HepG2 (cell line): ENCODE data around the gene STK4. TPM values are rescaled to one million over a fixed set of nuclear protein-coding genes. Genes with fewer than 3 reads are reported as not detected.

Source experiments
- ATAC-seq: fragments of 200-7000 bp; cut with Tn5 transposase; 3 replicates; pipeline ENCODE4 v1.9.1; 2020; ENCODE audit warnings: mild to moderate bottlenecking, moderate library complexity
- BruUV-seq: library from RNA; stranded (reverse); fragments of 400-500 nt; replicated peaks from 2 replicates; lab custom pipeline; 2021; lab: Mats Ljungman, UMichigan
- CTCF ChIA-PET: fragments of 300-600 bp; formaldehyde crosslinking; extraction: SDS; loops from one replicate; lab custom pipeline; 2021; ENCODE audit warnings: low total read pairs, inconsistent platforms, low intra/inter-chr PET ratio; lab: Yijun Ruan, JAX
- POLR2A ChIA-PET: fragments of 350-600 bp; sonication (Branson Sonifier 250); formaldehyde crosslinking; loops from one replicate; lab custom pipeline; 2020; ENCODE audit warnings: antibody characterized with exemption, inconsistent platforms; lab: Yijun Ruan, JAX
- DNase-seq: peaks from one replicate; pipeline ENCODE4 v3.0.0-alpha.2; 2015; ENCODE audit warnings: low spot score
- FAIRE-seq: peaks from 3 replicates; lab custom pipeline; 2011; peaks lifted over from hg19 to GRCh38; lab: Jason Lieb, UNC
- H2AFZ ChIP-seq: one replicate; pipeline ENCODE4 v1.6.1; 2011; ENCODE audit warnings: low read length, inconsistent platforms
- H3K27ac ChIP-seq: fragments of 300-600 bp; 3 replicates; pipeline ENCODE4 v1.8.0; 2011; ENCODE audit warnings: mixed run types, mild to moderate bottlenecking, mixed read lengths, low read length, inconsistent platforms; ENCODE audit not compliant: insufficient read depth; ENCODE audit errors: extremely low read length
- H3K27me3 ChIP-seq, 2 experiments: fragments of 200-600 bp in 1 of 2; 2 replicates in 1 of 2; 3 replicates in 1 of 2; pipeline versions ENCODE4 v1.6.0 to v1.8.0; 2011; ENCODE audit warnings: low read length in 2 of 2, mild to moderate bottlenecking in 2 of 2, moderate library complexity in 2 of 2, inconsistent platforms in 1 of 2; ENCODE audit not compliant: insufficient read depth in 2 of 2, control insufficient read depth in 1 of 2
- H3K36me3 ChIP-seq, 2 experiments: fragments of 200-600 bp in 1 of 2; replicated peaks in 1 of 2; 2 replicates in 1 of 2; 3 replicates in 1 of 2; pipeline versions ENCODE4 v1.5.1 to v1.8.0; 2011; ENCODE audit warnings: low read length in 2 of 2, inconsistent platforms in 1 of 2; ENCODE audit not compliant: insufficient read depth in 2 of 2, control insufficient read depth in 1 of 2
- H3K4me1 ChIP-seq: 2 replicates; pipeline ENCODE4 v1.5.1; 2012; ENCODE audit warnings: low read length, inconsistent platforms; ENCODE audit not compliant: insufficient read depth
- H3K4me2 ChIP-seq: 2 replicates; pipeline ENCODE4 v1.6.0; 2011; ENCODE audit warnings: low read depth, low read length, inconsistent platforms
- H3K4me3 ChIP-seq, 3 experiments: fragments of 200-600 bp in 1 of 3; sonication (generic), shearing (Covaris generic) in 1 of 3; replicated peaks in 1 of 3; 2 replicates each; pipeline ENCODE4 v1.5.1; 2011 to 2016; ENCODE audit warnings: low read length in 3 of 3, inconsistent platforms in 2 of 3, low read depth in 2 of 3, mild to moderate bottlenecking in 2 of 3, control low read depth in 1 of 3, mixed read lengths in 1 of 3; ENCODE audit not compliant: insufficient read depth in 1 of 3
- H3K79me2 ChIP-seq: one replicate; pipeline ENCODE4 v1.6.1; 2011; ENCODE audit warnings: low read length, inconsistent platforms; ENCODE audit not compliant: insufficient read depth
- H3K9ac ChIP-seq: 2 replicates; pipeline ENCODE4 v1.6.0; 2011; ENCODE audit warnings: mild to moderate bottlenecking, low read depth, low read length, inconsistent platforms; ENCODE audit not compliant: insufficient read depth
- H3K9me3 ChIP-seq: 2 replicates; pipeline ENCODE4 v1.5.1; 2012; ENCODE audit warnings: mild to moderate bottlenecking, low read length
- H4K20me1 ChIP-seq: 2 replicates; pipeline ENCODE4 v1.6.0; 2011; ENCODE audit warnings: inconsistent platforms, mild to moderate bottlenecking, low read length, moderate library complexity; ENCODE audit not compliant: insufficient read depth
- CHD4 ChIP-seq: fragments of 200-600 bp; sonication (generic); IDR thresholded peaks from 2 replicates; pipeline ENCODE4 v1.7.0; 2017; ENCODE audit warnings: mild to moderate bottlenecking, low read length, borderline replicate concordance
- FOXP1 ChIP-seq, 2 experiments: fragments of 450-650 bp in 1 of 2; IDR thresholded peaks; 2 replicates each; pipeline ENCODE4 v1.6.1; 2017 to 2018; ENCODE audit warnings: antibody characterized with exemption in 1 of 2
- HOXA5 ChIP-seq: sonication (generic); formaldehyde crosslinking; IDR thresholded peaks from 2 replicates; pipeline ENCODE4 v1.4.0; 2020; ENCODE audit warnings: missing genetic modification reagents
- HOXA9 ChIP-seq: sonication (generic); formaldehyde crosslinking; IDR thresholded peaks from 2 replicates; pipeline ENCODE4 v1.8.1; 2022; ENCODE audit warnings: missing genetic modification reagents, mild to moderate bottlenecking, moderate library complexity, borderline replicate concordance
- KAT2B ChIP-seq: fragments of 150-350 bp; IDR thresholded peaks from 2 replicates; pipeline ENCODE4 v1.6.1; 2014; ENCODE audit warnings: low read depth, low read length, borderline replicate concordance
- NCOA5 ChIP-seq: sonication (generic); formaldehyde crosslinking; IDR thresholded peaks from 2 replicates; pipeline ENCODE4 v1.4.0; 2020; ENCODE audit warnings: missing genetic modification reagents
- NR1H2 ChIP-seq: sonication (generic); formaldehyde crosslinking; IDR thresholded peaks from 2 replicates; pipeline ENCODE4 v1.8.1; 2022; ENCODE audit warnings: low read depth, missing genetic modification reagents, borderline replicate concordance
- POLR2A ChIP-seq, 2 experiments: IDR thresholded peaks; 2 replicates each; pipeline ENCODE4 v1.6.1; 2011; ENCODE audit warnings: low read depth in 2 of 2, low read length in 2 of 2, mild to moderate bottlenecking in 1 of 2, moderate library complexity in 1 of 2; ENCODE audit not compliant: insufficient read depth in 1 of 2
- RBM22 ChIP-seq: fragments of 200-400 bp; formaldehyde crosslinking; optimal IDR thresholded peaks from 2 replicates; pipeline ENCODE3; 2017; ENCODE audit warnings: mild to moderate bottlenecking, low read length, moderate library complexity
- SCMH1 ChIP-seq: sonication (generic); formaldehyde crosslinking; IDR thresholded peaks from 2 replicates; pipeline ENCODE4 v1.9.0; 2021; ENCODE audit warnings: missing genetic modification reagents, mild to moderate bottlenecking, borderline replicate concordance
- SMAD3 ChIP-seq: sonication (generic); formaldehyde crosslinking; IDR thresholded peaks from 2 replicates; pipeline ENCODE4 v1.4.0; 2020; ENCODE audit warnings: missing genetic modification reagents
- SRSF1 ChIP-seq: fragments of 200-400 bp; formaldehyde crosslinking; optimal IDR thresholded peaks from 2 replicates; pipeline ENCODE3; 2017; ENCODE audit warnings: mild to moderate bottlenecking, low read depth, low read length, moderate library complexity
- TCF12 ChIP-seq, 2 experiments: fragments of 450-650 bp in 1 of 2; sonication (generic) in 1 of 2; formaldehyde crosslinking in 1 of 2; IDR thresholded peaks; 2 replicates each; pipeline versions ENCODE4 v1.6.1 to v1.8.0; 2017 to 2022; ENCODE audit warnings: antibody characterized with exemption in 1 of 2, mild to moderate bottlenecking in 1 of 2, missing genetic modification reagents in 1 of 2, moderate library complexity in 1 of 2
- YEATS2 ChIP-seq: sonication (generic); formaldehyde crosslinking; IDR thresholded peaks from 2 replicates; pipeline ENCODE4 v1.4.0; 2020; ENCODE audit warnings: missing genetic modification reagents, borderline replicate concordance
- YY1 ChIP-seq: IDR thresholded peaks from 2 replicates; pipeline ENCODE4 v1.6.1; 2011; ENCODE audit warnings: low read length, low read depth, moderate library complexity, mild to moderate bottlenecking; ENCODE audit not compliant: insufficient read depth, insufficient replicate concordance
- ZBTB38 ChIP-seq: sonication (generic); formaldehyde crosslinking; IDR thresholded peaks from 2 replicates; pipeline ENCODE4 v1.5.1; 2020; ENCODE audit warnings: mild to moderate bottlenecking, missing genetic modification reagents
- ZBTB7A ChIP-seq: sonication (generic); formaldehyde crosslinking; IDR thresholded peaks from 2 replicates; pipeline ENCODE4 v1.8.0; 2022; ENCODE audit warnings: mild to moderate bottlenecking, missing genetic modification reagents
- ZNF567 ChIP-seq: sonication (generic); formaldehyde crosslinking; IDR thresholded peaks from 2 replicates; pipeline ENCODE4 v1.8.1; 2023; ENCODE audit warnings: mild to moderate bottlenecking, missing genetic modification reagents, borderline replicate concordance
- ZNF644 ChIP-seq: IDR thresholded peaks from 2 replicates; pipeline ENCODE4 v1.6.1; 2016; ENCODE audit warnings: low read depth
- ZNF713 ChIP-seq: sonication (generic); formaldehyde crosslinking; IDR thresholded peaks from 2 replicates; pipeline ENCODE4 v1.4.0; 2020; ENCODE audit warnings: mild to moderate bottlenecking, missing genetic modification reagents
- WGBS: methylation state at CpG from one replicate; pipeline ENCODE4 v1.1.6; 2017; ENCODE audit warnings: low lambda C conversion rate; 5-methylcytosine and 5-hydroxymethylcytosine counted together
- in situ Hi-C: cut with HindIII; loops from 2 replicates; pipeline ENCODE4 v1.10.0; 2017; ENCODE audit warnings: low pct_unique_long_range_greater_than_20kb; ENCODE audit not compliant: extremely low pct_ligation_motif_present
- intact Hi-C: fragments of 100-400 bp; cut with micrococcal nuclease; formaldehyde crosslinking; loops from one replicate; pipeline ENCODE4 v1.10.0; 2022; ENCODE audit not compliant: unreplicated experiment
- polyA plus RNA-seq, 8 experiments: library from polyadenylated mRNA; depleted of rRNA in 3 of 8; stranded (reverse) in 7 of 8; unstranded in 1 of 8; fragments of >200 nt; fragmentation: Illumina TruSeq in 4 of 8; extraction: Trizol in 4 of 8; gene quantifications; 2 replicates each; pipeline versions ENCODE4 v1.2.1 to v1.2.3, GENCODE V29; 2011 to 2016; ENCODE audit warnings: low read depth in 4 of 8, missing spikeins in 1 of 8, mixed read lengths in 1 of 8; ENCODE audit not compliant: insufficient read depth in 1 of 8
- total RNA-seq, 5 experiments: library from RNA; depleted of rRNA; stranded (reverse); fragments of >200 nt; fragmentation: Illumina TruSeq; extraction: Trizol; gene quantifications; 2 replicates each; pipeline ENCODE4 v1.2.3, GENCODE V29; 2016; ENCODE audit warnings: low read depth in 1 of 5
- TF ChIP-seq, protein P1 (sequence below): sonication (generic); formaldehyde crosslinking; IDR thresholded peaks from 2 replicates; pipeline ENCODE4 v1.8.0; 2022; ENCODE audit warnings: missing genetic modification reagents, mild to moderate bottlenecking, inconsistent platforms, borderline replicate concordance
- TF ChIP-seq, protein P2 (sequence below): sonication (generic); IDR thresholded peaks from 2 replicates; pipeline ENCODE4 v1.6.1; 2016; ENCODE audit warnings: low read depth, borderline replicate concordance

Gene STK4
- total and polyA plus RNA-seq, 2 of the 13 experiments (the other 11 are each of a cell fraction or from before 2014, with no cell fraction given), result 25.6 to 38.3 TPM

DNA sequence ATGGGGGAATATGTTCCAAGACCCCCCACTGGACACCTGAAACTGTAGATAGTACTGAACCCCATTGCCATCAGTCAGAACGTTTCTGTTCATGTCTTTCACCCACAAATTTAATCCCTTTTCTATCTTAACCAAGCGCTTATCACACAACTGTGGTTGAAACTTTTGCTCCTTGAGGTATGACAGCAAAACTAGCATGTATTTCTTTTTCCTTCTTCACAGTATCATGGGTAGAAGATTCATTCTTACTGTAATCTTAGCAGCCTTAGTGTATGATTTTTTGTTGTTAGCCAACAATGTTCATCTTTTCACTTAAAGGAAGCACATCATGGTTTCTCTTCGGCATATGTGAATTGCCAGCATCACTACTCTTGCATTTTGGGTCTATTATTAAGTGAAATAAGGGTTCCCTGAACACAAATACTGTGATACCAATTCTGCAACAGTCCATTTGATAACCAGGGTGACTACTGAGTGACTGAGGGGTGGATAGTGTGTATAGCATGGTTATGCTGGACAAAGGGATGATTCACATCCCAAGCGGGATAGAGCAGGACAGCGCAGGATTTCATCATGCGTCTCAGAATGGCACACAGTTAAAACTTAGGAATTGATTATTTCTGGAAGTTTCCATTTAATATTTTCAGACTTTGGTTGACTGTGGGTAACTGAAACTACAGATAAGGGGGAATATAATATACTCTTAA is 92.9 kb downstream of the STK4 start (continued):
- TF ChIP-seq NCOA5 (CRISPR knock-in tag) (no peak), YY1 (no peak), HOXA5 (CRISPR knock-in tag) (no peak), KAT2B (no peak)

DNA sequence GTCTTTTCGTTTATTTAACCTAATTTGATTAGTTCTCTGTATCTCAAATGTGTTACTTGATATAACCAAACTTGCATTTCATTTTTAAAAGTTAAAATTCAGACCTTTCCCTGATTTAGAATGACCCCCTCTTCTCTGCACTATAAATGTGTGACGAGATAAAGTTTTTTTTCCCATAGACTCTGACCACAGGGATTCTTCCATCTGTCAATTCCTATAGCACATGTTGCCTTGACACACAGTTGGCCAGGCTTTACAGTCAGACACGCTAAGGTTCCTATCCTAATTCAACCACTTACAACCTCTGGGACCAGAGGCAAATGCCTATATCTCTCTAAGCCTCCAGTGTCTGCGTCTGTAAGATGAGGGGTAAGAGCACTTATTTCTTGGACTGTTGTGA is 94.0 kb downstream of the STK4 start:
- 0 out of 2 replicates have a peak, but pooled peaks cover 5% of the 10 kb centered on the region for H3K4me1 ChIP-seq
- no peak overlapping the region for H3K9ac ChIP-seq
- no TSS peak for BruUV-seq
- in situ Hi-C loops, result no loop called here
- no peaks in the 10 kb centered on the region for H4K20me1 ChIP-seq
- intact Hi-C loops, result no loop called here
- TF ChIP-seq ZBTB38 (CRISPR knock-in tag), result no peak
- TF ChIP-seq, protein P1, sequence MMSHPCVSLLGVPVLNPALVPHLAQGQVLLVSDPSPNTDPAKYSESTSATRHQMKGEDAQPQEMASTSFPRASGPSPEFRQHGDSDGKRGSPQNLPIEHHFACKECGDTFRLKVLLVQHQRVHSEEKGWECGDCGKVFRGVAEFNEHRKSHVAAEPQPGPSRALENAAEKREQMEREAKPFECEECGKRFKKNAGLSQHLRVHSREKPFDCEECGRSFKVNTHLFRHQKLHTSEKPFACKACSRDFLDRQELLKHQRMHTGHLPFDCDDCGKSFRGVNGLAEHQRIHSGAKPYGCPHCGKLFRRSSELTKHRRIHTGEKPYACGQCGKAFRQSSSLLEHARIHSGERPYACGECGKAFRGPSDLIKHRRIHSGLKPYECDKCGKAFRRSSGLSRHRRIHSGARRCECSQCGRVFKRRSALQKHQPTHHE, result no peak
- no peak for TF ChIP-seq ZNF713 (CRISPR knock-in tag)
- no peak for TF ChIP-seq POLR2A (IDR thresholded peaks at IDR 0.05; ENCODE audit: insufficient read depth in 1 of 2, low read depth in 2 of 2, low read length in 2 of 2)
- no peak for TF ChIP-seq ZNF644
- TF ChIP-seq NR1H2 (CRISPR knock-in tag), result no peak
- no peak for TF ChIP-seq FOXP1 (IDR thresholded peaks at IDR 0.05)
- no peak for TF ChIP-seq FOXP1 (CRISPR knock-in tag; IDR thresholded peaks at IDR 0.05)
- TF ChIP-seq TCF12 (IDR thresholded peaks at IDR 0.05), result no peak
- TF ChIP-seq TCF12 (CRISPR knock-in tag; IDR thresholded peaks at IDR 0.05), result no peak
- no peak for TF ChIP-seq RBM22
- no peak for TF ChIP-seq SMAD3 (CRISPR knock-in tag)
- no peak for TF ChIP-seq ZBTB7A (CRISPR knock-in tag)
- TF ChIP-seq ZNF567 (CRISPR knock-in tag), result no peak
- TF ChIP-seq CHD4, result no peak
- TF ChIP-seq SCMH1 (CRISPR knock-in tag), result no peak
- no peak for TF ChIP-seq SRSF1
- TF ChIP-seq, protein P2, sequence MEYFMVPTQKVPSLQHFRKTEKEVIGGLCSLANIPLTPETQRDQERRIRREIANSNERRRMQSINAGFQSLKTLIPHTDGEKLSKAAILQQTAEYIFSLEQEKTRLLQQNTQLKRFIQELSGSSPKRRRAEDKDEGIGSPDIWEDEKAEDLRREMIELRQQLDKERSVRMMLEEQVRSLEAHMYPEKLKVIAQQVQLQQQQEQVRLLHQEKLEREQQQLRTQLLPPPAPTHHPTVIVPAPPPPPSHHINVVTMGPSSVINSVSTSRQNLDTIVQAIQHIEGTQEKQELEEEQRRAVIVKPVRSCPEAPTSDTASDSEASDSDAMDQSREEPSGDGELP, result no peak
- TF ChIP-seq HOXA9 (CRISPR knock-in tag), result no peak
- TF ChIP-seq YEATS2 (CRISPR knock-in tag), result no peak
- H3K4me2 ChIP-seq, result no peak overlapping the region
- no peak overlapping the region for H3K27ac ChIP-seq
- no peaks in the 10 kb centered on the region for H3K9me3 ChIP-seq
- no peak for FAIRE-seq
- no peak overlapping the region for H3K4me3 ChIP-seq
- WGBS, result 96% methylated on average over 4 of the region's 4 CpGs
- no peaks in the 10 kb centered on the region for H3K79me2 ChIP-seq
- H3K27me3 ChIP-seq, result no peaks in the 10 kb centered on the region
- ChIA-PET CTCF (no interaction called here), POLR2A (no interaction called here)
- no peak for DNase-seq
- no peak for ATAC-seq
- no peak overlapping the region for H2AFZ ChIP-seq
- H3K36me3 ChIP-seq, result peaks cover 3 to 17% of the 10 kb centered on the region in 2 experiments
